Stimulated activated CD4-positive, alpha-beta T cell treated with anti-CD3 and anti-CD28 coated beads, TNF-alpha, amount 100 ng/mL, for 48 hours (primary cell): ENCODE results near the gene PPARA.

ENCODE experiments used
- DNase-seq, 3 donors: peaks; one replicate each; pipeline ENCODE4 v3.0.0-alpha.2; 2020; ENCODE audit warnings: low read depth in 3 of 3

The PPARA gene

DNA sequence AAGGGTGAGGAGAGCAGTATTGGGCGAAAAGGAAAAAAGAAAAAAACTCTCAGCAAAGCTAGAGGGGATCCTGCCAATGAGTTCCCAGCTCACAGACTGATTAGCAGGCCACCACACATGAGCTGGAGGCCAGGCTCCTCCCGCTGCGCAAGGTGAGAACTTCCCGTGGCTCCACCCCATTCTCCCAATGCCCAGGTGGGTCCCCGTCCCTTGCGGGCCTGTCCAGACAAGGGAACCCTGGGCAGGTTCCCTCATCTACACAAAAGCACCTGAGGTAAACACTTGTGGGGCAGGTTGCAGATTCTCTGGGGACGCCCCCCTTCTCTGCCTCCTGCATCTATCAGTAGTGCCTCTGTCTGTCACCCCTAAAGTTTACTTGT lies 53.3 kb downstream of the PPARA start:
- no peak for DNase-seq

DNA sequence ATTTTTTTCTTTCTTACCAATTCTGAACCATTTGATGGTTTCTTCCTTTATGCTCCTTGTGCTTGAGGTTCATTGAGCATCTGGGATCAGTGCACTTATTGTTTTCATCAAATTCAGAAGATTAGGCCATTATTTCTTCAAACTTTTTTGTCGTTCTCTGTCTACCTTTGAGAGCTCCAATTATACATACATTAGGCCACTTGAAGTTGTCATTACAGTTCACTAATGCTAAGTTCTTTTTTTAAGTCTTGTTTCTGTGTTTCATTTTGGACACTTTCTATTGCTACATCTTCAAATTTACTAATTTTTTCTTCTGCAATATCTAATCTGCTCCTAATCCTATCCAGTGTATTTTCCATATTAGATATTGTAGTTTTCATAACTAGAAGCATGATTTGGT lies 58.9 kb downstream of the PPARA start:
- DNase-seq: no peak

DNA sequence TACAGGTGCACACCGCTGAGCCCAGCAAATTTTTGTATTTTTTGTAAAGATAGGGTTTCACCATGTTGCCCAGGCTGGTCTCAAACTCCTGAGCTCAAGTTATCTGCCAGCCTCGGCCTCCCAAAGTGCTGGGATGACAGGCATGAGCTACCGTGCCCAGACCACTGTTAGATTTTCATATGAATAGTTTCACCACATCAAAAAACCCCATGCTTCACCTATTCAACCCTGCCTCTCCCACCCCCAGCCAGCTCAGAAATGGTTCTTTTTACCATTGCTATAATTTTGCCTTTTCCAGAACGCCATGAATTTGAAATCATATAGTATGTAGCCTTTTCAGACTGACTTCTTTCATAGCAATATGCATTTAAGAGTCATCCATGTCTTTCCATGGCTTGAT lies 61.9 kb downstream of the PPARA start:
- DNase-seq: no peak

GRCh38 chr22:46213052-46213451 lies 62.7 kb downstream of the PPARA start:
- DNase-seq: peak in 1 of 3 donors; percentile 17

DNA sequence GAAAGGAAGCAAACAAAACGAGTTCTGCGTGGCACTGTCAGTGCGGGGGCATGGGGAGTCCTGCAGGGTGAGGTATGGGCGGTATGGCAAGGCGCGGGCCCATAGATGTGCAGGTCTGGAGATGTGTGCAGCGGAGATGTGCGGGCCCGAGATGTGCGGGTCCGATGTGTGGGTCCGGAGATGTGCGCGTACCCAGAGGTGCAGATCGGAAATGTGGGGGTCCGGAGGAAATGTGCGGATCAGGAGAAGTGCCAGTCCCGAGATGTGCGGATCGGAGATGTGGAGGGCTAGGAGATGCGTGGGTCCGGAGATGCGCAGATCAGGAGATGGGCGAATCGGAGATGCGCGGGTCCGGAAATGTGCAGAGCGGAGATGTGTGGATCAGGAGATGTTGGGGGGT lies 63.8 kb downstream of the PPARA start:
- no peak for DNase-seq

GRCh38 chr22:46214616-46215015 lies 64.3 kb downstream of the PPARA start:
- no peak for DNase-seq

DNA sequence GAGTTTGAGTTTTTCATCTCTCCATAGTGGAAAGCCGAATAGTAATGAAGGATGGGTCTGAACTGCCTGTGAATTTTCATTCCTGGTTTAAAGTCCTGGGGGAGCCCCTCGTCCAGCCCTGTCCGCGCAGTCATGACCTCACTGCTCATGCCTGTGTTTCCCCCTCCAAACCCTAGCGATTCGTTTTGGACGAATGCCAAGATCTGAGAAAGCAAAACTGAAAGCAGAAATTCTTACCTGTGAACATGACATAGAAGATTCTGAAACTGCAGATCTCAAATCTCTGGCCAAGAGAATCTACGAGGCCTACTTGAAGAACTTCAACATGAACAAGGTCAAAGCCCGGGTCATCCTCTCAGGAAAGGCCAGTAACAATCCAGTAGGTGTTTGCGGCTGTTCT lies 69.3 kb downstream of the PPARA start:
- DNase-seq: no peak

GRCh38 chr22:46220921-46221320 lies 70.6 kb downstream of the PPARA start:
- DNase-seq: no peak

- no peak for DNase-seq
Measured at GRCh38 chr22:46224044-46224897, 73.9 kb downstream of the PPARA start.

DNA sequence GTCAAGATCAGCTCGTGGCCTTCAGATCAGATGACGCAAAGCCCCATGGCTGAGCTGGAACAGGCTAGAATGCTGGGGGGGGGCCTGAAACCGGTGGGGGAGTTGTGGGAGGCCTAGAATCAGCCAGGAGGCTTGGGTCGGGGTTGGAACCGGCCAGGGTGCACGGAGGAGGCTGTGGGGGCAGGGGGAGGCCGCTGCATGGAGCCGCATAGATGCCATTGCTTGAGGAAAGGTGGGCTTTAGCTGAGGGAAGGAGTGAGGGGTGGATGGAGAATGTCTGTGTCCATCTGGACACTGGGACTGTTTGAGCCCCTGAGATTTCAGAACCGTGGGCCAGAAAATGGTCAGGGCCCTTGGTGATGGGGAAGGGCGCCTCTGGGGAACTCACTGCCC lies 74.6 kb downstream of the PPARA start:
- DNase-seq: no peak

GRCh38 chr22:46225631-46226030 lies 75.3 kb downstream of the PPARA start:
- DNase-seq: no peak

DNA sequence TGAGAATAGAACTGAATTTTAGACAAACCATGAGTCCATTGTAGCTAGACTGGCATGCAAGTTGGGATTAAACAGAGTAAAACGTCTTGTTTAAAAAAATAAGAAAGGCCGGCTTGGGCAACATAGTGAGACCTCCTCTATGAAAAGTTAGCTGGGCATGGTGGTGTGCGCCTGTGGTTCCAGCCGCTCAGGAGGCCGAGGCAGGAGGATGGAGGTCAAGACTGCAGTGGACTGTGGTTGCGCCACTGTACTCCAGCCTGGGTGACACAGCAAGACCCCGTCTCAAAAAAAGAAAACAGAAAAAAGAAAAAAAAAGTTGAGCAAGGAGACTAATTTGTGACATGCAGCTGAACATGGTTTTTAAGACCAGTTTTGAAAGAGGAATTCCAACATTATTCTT lies 76.3 kb downstream of the PPARA start:
- DNase-seq: no peak

DNA sequence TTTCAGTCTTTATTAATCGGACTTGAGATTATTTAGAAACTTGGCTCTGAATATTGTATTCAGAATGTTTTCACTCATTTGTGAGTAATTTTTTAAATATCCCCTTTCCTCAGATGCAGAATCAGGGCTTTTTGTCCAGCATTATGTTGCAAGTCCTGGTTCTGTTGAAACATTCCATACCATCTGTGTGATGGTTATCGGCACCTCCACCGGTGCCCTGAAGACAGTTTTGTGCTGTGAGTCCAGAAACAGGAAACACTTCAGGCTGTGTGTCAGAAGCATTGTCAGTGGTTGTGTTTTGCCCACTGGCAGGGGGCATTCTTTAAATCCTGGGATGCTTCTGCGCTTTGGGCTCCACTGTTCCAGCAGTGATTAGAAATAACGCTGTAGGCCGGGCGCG lies 79.4 kb downstream of the PPARA start:
- no peak for DNase-seq

DNA sequence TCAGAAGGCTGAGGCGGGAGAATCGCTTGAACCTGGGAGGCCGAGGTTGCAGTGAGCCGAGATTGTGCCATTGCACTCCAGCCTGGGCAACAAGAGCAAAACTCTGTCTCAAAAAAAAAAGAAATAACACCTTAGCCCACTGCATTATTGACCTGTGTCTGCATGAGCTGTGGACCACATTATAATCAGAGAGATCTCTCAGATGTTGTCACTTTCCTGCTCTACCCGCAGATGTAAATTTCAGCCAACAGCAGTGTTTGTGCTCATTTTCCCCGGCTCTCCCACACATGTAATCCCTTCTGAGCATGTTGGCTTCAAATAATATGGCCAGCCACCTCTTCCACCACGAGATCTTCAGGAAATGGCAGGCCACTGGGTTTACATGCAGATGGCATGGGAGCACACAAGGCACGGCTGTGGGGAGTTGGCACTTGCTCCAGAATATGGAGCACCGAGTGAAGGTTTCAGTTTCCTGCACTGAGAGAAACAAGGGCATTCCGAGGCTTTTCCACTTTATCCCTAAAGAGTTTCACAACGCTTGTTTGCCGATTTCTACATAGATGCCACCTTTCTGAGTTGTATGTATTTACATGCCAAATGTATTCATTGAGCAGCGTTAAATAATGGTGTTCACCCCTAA lies 80.1 kb downstream of the PPARA start:
- DNase-seq: no peak

DNA sequence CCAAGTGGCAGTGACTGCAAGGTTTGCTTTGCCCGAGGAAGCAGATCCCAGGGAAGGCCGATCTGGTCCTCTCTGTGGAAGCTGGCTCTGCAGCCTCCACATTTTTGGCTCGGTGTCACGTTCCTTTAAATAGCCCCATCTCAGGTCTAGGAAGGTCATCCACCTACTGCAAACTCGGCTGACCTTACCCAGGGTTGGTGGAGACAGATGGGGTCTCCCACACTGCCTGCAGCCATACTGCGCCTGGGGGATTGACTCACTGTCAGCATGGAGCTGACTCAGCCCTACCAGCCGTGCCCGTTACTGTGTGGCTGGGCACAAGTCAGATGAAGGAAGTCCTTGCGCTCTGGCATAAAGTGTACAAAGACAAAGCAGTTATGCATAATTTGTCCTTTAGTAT lies 82.9 kb downstream of the PPARA start:
- DNase-seq: no peak

- DNase-seq: no peak
Measured at GRCh38 chr22:46234969-46235368, 84.6 kb downstream of the PPARA start.

- DNase-seq: no peak
Measured at GRCh38 chr22:46237453-46238124, 87.3 kb downstream of the PPARA start.

GRCh38 chr22:46238541-46238940 lies 88.2 kb downstream of the PPARA start:
- DNase-seq: no peak

- no peak for DNase-seq
Measured at GRCh38 chr22:46239261-46240048, 89.1 kb downstream of the PPARA start.

GRCh38 chr22:46240073-46240472 lies 89.7 kb downstream of the PPARA start:
- no peak for DNase-seq

GRCh38 chr22:46240506-46240905 lies 90.2 kb downstream of the PPARA start:
- DNase-seq: no peak

GRCh38 chr22:46240907-46241306 lies 90.6 kb downstream of the PPARA start:
- no peak for DNase-seq
